ENCODE data around the gene TTC28.
"Not testable (repeated sequence)": the region's sequence is repeated elsewhere in the genome, so short reads cannot be mapped to it uniquely, and the experiment has no call there.

The TTC28 gene

DNA sequence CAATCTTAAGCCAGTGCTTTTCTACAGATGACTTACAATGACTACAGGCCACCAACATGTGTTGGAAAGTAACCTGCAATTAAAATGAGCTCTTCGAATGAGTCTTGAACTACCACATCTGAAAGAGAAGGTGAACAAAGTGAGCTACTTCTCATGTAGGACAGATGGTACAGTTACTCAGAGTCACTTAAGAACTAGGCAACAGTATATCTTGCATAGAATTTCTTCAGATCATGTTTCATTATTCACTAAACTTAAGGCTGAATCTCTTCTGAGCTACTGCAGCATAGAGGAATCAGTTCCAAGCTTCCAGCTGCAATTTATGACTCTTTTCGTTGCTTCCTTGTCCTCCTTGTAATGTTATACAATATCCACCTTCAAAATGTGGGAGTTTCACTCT lies 270.9 kb downstream of the TTC28 start:
- no peak for DNase-seq (ENCODE audit: low read depth in 2 of 2)

DNA sequence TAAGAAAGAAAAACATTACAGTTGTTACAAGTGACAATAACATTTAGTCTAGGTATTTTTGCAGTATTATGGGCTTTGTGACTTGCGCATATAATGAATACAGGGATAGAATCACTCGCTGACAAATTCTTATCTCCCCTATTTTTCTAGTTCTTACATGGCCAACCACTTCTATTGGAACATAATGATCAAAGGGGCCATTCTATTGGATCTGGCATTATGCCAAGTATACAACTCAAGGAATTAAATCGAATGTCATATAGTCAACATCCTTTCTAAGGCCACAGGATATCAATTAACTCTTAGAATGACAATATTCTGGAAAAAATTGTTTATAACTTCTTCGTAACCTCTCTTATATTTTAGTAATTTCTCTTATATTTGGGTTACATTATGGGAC lies 272.0 kb downstream of the TTC28 start:
- DNase-seq (ENCODE audit: low read depth in 2 of 2): no peak

GRCh38 chr22:28406246-28406645 lies 273.4 kb downstream of the TTC28 start:
- DNase-seq (ENCODE audit: low read depth in 2 of 2): no peak

- DNase-seq (ENCODE audit: low read depth in 2 of 2): no peak
Observed at GRCh38 chr22:28405588-28405987, 274.1 kb downstream of the TTC28 start.

- no peak for DNase-seq (ENCODE audit: low read depth in 2 of 2)
Observed at GRCh38 chr22:28402539-28402938, 277.1 kb downstream of the TTC28 start.

- no peak for DNase-seq (ENCODE audit: low read depth in 2 of 2)
Observed at GRCh38 chr22:28402060-28402459, 277.6 kb downstream of the TTC28 start.

DNA sequence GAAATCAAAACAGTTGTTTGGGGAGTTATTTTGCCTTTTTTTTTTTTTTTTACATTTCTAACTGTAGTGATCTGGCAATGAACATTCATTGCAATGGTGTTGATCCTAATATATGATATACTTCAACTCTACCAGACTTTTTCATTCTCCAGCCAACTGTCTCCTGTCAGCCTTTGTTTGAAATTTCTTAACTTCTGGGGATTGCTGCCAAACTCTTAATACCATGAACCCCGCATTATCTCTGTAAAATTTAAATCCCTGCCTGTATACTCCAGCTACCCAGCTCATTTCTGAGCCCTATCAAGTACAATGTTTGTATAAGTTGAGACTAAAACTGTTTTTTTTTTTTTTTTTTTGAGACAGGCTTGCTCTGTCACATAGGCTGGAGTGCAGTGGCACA lies 280.7 kb downstream of the TTC28 start:
- no peak for DNase-seq (ENCODE audit: low read depth in 2 of 2)

DNA sequence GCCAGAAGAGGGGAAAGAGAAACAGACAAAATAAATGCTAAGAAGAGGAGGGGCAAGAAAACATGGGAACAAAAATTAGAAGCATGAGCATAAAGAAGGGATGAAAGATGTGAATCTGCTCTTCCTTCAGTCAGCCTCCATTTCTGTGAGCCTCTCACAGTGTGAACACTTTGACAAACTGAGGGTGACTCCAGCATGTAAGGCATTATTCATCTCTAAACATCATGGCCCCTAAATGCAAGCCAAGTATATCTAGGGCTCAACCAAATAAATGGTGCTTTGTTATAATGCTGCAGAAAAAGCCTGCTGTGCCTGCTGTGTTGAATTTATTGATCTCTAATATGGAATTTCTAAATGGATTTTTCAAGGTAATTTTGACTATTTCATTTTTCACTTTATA lies 281.3 kb downstream of the TTC28 start:
- no peak for DNase-seq (ENCODE audit: low read depth in 2 of 2)

- no peak for DNase-seq (ENCODE audit: low read depth in 2 of 2)
Observed at GRCh38 chr22:28397306-28397705, 282.3 kb downstream of the TTC28 start.

GRCh38 chr22:28395920-28396753 lies 283.5 kb downstream of the TTC28 start:
- DNase-seq (ENCODE audit: low read depth in 2 of 2): no peak

DNA sequence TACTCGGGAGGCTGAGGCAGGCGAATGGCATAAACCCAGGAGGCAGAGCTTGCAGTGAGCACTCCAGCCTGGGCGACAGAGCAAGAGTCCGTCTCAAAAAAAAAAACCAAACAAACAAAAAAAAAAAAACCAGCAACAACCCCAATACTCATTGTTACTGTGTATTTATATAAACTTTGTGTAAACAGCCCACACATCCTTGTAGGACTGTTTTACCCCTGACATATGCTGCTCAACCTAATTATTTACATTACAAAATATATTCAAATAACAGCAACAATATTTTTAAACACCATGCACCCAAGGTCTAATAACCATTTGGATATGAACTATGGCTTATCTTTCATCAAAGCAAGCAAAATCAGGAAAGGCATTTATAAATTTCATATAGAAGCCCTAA lies 284.1 kb downstream of the TTC28 start:
- no peak for DNase-seq (ENCODE audit: low read depth in 2 of 2)

GRCh38 chr22:28394513-28395110 lies 285.0 kb downstream of the TTC28 start:
- DNase-seq (ENCODE audit: low read depth in 2 of 2): no peak

- DNase-seq (ENCODE audit: low read depth in 2 of 2): no peak
Observed at GRCh38 chr22:28381429-28382167, 298.0 kb downstream of the TTC28 start.

GRCh38 chr22:28379951-28380350 lies 299.7 kb downstream of the TTC28 start:
- no peak for DNase-seq (ENCODE audit: low read depth in 2 of 2)

DNA sequence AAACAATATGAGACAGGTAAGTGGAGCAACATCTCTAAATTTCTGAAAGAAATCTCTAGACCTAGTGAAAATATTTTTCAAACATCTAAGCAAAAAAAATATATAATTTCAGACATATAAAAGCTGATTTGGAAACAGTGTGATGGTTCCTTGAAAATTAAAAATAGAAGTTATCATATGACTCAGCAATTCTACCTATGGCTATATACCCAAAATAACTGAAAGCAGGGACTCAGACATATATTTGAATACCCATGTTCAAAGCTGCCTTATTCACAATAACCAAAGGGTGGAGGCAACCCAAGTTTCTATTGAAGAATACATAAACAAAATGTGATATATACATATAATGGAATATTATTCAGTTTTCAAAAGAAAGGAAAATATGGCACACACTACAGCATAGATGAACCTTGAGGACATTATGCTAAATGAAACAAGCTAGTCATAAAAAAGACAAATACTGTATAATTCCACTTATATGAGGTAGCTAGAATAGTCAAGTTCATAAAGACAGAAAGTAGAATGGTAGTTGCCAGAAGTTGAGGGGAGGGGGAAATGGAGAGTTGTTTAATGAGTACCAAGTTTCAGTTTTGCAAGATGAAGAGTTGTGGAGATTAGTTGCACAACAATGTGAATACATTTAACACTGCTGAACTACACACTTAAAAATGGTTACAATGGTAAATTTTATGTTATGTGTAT lies 300.4 kb downstream of the TTC28 start:
- no peak for DNase-seq (ENCODE audit: low read depth in 2 of 2)

GRCh38 chr22:28375761-28376534 lies 303.7 kb downstream of the TTC28 start:
- no peak for DNase-seq (ENCODE audit: low read depth in 2 of 2)

DNA sequence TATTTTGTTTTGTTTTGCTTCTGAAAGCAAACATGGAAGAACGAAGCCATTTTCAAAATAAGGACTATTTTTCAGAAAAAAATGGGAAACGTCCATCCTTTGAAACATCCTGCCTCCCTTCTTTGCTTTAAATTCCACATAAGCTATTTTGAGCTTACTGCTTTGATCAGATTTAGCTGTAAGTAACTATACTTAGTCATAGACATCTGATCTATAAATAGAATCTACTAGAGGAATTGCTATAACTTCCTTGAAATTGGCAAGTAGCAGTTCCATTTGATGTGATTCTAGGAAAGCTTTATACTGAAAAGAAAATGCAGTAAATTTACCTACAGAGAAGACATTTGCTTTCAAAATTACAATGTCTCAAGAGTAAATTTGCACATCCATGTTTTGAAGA lies 305.8 kb downstream of the TTC28 start:
- no peak for DNase-seq (ENCODE audit: low read depth in 2 of 2)

DNA sequence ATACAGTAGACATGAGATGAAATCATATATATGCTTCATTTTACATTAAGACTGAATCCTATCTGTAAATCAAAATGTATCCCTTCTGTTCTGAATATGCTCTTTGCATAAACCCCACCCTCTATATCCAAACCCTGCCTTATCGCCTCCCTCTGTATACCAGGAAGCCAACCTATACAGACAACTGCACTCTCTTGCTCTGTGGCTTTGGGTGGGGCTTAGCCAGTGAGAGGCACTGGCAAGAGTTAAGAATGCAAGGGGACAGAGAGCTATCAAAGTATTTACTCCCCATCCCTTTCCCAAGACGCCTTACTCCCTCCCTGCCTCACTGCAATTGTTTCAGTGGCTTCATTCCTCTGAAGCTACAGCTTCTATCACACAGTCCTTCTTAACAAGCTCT lies 309.8 kb downstream of the TTC28 start:
- DNase-seq (ENCODE audit: low read depth in 2 of 2): no peak

DNA sequence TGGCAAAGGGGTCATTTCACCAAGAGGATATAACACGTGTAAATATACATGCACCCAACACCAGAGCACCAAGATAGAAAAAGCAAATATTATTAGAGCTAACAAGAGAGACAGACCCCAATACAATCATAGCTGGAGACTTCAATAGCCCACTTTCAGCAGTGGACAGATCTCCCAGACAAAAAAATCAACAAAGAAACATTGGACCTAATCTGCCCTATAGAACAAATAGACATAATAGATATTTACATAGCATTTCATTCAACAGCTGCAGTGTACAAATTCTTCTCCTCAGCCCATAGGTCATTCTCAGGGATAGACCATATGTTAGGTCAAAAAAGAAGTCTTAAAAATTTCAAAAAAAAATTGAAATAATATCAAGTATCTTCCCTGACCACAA lies 312.8 kb downstream of the TTC28 start:
- no peak for DNase-seq (ENCODE audit: low read depth in 2 of 2)

GRCh38 chr22:28365371-28365770 lies 314.3 kb downstream of the TTC28 start:
- no peak for DNase-seq (ENCODE audit: low read depth in 2 of 2)

GRCh38 chr22:28364105-28364504 lies 315.5 kb downstream of the TTC28 start:
- not testable (repeated sequence) for DNase-seq (ENCODE audit: low read depth in 2 of 2)

All from activated CD8-positive, alpha-beta memory T cell treated with anti-CD3 and anti-CD28 coated beads for 4 hours (primary cell).